ENCODE measurements around the gene PBX3. TPM values are rescaled to one million over a fixed set of nuclear protein-coding genes. Genes with fewer than 3 reads are reported as not detected.

PBX3 gene
- total RNA-seq, 1 experiment from 2014 or later = 7.7 TPM

- no TSS peak for BruUV-seq (replicated peaks)
- CTCF ChIA-PET = interaction anchor here (0.6 to 1.1 kb wide), 5 partner anchors 10 to 437 kb away, joined by 3 to 6 read pairs (median 3); no protein-coding TSS in a partner anchor
- intact Hi-C loops (cut with micrococcal nuclease; ENCODE audit: unreplicated experiment) = loop anchor here (1.0 kb wide), 1 partner anchor 39 kb away; no protein-coding TSS in a partner anchor
Observed at GRCh38 chr9:125706651-125707471, 40.3 kb upstream of the PBX3 start, which contains the start of gene MAPKAP1. Gene MAPKAP1, minus strand, starts transcription at chr9:125707208. Its CDS starts 34,634 bp downstream, at chr9:125672574.

GRCh38 chr9:125707472-125707804 lies 39.7 kb upstream of the PBX3 start:
- no peaks in the 10 kb centered on the region for H3K9me3 ChIP-seq
- intact Hi-C loops (cut with micrococcal nuclease; ENCODE audit: unreplicated experiment) = loop anchor here (1.0 kb wide), 1 partner anchor 39 kb away; no protein-coding TSS in a partner anchor

More at GRCh38 chr9:125706651-125707471, 40.3 kb upstream of the PBX3 start, which contains the start of gene MAPKAP1:
- peaks cover 8% of the 10 kb centered on the region for H3K4me1 Mint-ChIP-seq (ENCODE audit: low read depth, unreplicated experiment)
- Histone ChIP-seq H3K36me3 (ENCODE audit: control insufficient read depth, insufficient read depth, low read length) (no peaks in the 10 kb centered on the region), H3K4me1 (peaks cover 8% of the 10 kb centered on the region; the same call in 1 of the 2 replicates), H3K4me3 (ENCODE audit: low read depth, low read length) (peak within 1 kb of the TSS; percentile 87), H3K27me3 (replicated peaks; ENCODE audit: control insufficient read depth, insufficient read depth, low read length) (no peaks in the 10 kb centered on the region), H3K9me3 (no peaks in the 10 kb centered on the region)
- DNase-seq = peak; percentile 97 to 98
- POLR2A ChIA-PET = interaction anchor here (0.5 to 1.3 kb wide), 13 partner anchors 26 to 949 kb away, joined by 3 to 9 read pairs (median 4); no protein-coding TSS in a partner anchor
- peaks cover 8% of the 10 kb centered on the region for H3K36me3 Mint-ChIP-seq (ENCODE audit: insufficient read depth, unreplicated experiment)
- H3K27ac Mint-ChIP-seq (ENCODE audit: unreplicated experiment) = peak within 1 kb of the TSS; percentile 60
- H3K27me3 Mint-ChIP-seq (ENCODE audit: insufficient read depth, unreplicated experiment) = no peaks in the 10 kb centered on the region
- peak within 1 kb of the TSS; percentile 60 for H3K4me3 Mint-ChIP-seq (ENCODE audit: unreplicated experiment)
- TF ChIP-seq CTCF (IDR thresholded peaks at IDR 0.05; ENCODE audit: insufficient read depth in 1 of 2, low read depth in 1 of 2, low read length in 1 of 2, severe bottlenecking in 1 of 2, unreplicated experiment in 1 of 2) = no peak
- H3K9me3 Mint-ChIP-seq (ENCODE audit: unreplicated experiment) = no peaks in the 10 kb centered on the region

More at GRCh38 chr9:125707472-125707804, 39.7 kb upstream of the PBX3 start:
- ChIA-PET CTCF (interaction anchor here (1.0 kb wide), 2 partner anchors 51 to 75 kb away, joined by 3 read pairs; no protein-coding TSS in a partner anchor), POLR2A (interaction anchor here (0.5 to 1.3 kb wide), 8 partner anchors 26 to 894 kb away, joined by 3 to 9 read pairs (median 4); no protein-coding TSS in a partner anchor)
- no peaks in the 10 kb centered on the region for H3K9me3 Mint-ChIP-seq (ENCODE audit: unreplicated experiment)
- TF ChIP-seq CTCF (IDR thresholded peaks at IDR 0.05; ENCODE audit: insufficient read depth in 1 of 2, low read depth in 1 of 2, low read length in 1 of 2, severe bottlenecking in 1 of 2, unreplicated experiment in 1 of 2) = no peak
- peaks cover 8% of the 10 kb centered on the region for H3K4me1 Mint-ChIP-seq (ENCODE audit: low read depth, unreplicated experiment)
- BruUV-seq (replicated peaks) = TSS peak; percentile 30
- H3K4me3 Mint-ChIP-seq (ENCODE audit: unreplicated experiment) = peak overlapping the region; percentile 60
- peaks cover 8% of the 10 kb centered on the region for H3K36me3 Mint-ChIP-seq (ENCODE audit: insufficient read depth, unreplicated experiment)
- Histone ChIP-seq H3K27me3 (replicated peaks; ENCODE audit: control insufficient read depth, insufficient read depth, low read length) (no peaks in the 10 kb centered on the region), H3K36me3 (ENCODE audit: control insufficient read depth, insufficient read depth, low read length) (no peaks in the 10 kb centered on the region), H3K4me3 (ENCODE audit: low read depth, low read length) (peak overlapping the region; percentile 24), H3K4me1 (peaks cover 8% of the 10 kb centered on the region; the same call in 1 of the 2 replicates)
- no peak for DNase-seq
- peak overlapping the region; percentile 60 for H3K27ac Mint-ChIP-seq (ENCODE audit: unreplicated experiment)
- H3K27me3 Mint-ChIP-seq (ENCODE audit: insufficient read depth, unreplicated experiment) = no peaks in the 10 kb centered on the region

All from Caco-2 (cell line).